Uterine smooth muscle cell (primary cell): ENCODE measurements around the gene ARL6IP5. TPM values are rescaled to one million over a fixed set of nuclear protein-coding genes. Genes with fewer than 3 reads are reported as not detected.

Experiments
- total RNA-seq: library from RNA; depleted of rRNA; stranded (reverse); fragments of >200 nt; gene quantifications from 2 replicates; pipeline ENCODE4 v1.2.3, GENCODE V29; 2014

The ARL6IP5 gene, protein sequence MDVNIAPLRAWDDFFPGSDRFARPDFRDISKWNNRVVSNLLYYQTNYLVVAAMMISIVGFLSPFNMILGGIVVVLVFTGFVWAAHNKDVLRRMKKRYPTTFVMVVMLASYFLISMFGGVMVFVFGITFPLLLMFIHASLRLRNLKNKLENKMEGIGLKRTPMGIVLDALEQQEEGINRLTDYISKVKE
- 103 and 109 TPM in 2 replicates for total RNA-seq

DNA sequence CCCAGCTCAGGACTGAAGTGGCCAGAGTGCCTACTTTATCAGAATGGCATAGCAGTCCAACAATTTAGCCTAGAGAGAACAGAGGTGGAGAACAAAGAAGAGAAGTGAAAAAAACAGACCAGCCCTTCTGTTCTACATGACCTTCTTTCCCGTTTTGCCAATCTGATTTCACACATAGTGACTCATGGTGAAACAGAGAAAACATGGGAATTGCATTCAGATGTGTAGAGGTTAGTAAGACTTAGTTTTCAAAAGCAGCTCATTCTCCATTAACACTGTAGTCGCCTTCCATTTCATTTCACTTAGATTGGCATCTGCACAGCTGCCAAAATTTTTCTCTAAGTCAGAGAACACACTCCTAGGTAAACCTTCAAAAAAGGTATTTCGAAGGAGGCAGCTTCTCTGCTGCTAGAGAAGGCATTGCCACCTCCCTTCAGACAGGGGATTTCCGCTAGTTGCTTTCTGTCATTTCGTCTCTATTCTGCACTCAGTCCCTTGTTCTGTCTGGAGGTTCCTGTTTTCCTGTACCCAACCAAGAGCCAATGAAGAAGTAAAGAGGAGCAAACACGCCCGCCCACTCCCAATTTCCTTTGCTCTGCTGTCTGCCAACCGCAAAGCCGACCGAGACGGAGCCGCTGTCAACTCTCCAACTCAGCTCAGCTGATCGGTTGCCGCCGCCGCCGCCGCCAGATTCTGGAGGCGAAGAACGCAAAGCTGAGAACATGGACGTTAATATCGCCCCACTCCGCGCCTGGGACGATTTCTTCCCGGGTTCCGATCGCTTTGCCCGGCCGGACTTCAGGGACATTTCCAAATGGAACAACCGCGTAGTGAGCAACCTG lies at the start of gene ARL6IP5:
TSS of gene ARL6IP5 (plus strand) at position 612 of the 842 bp plus-strand sequence. CDS start at position 723, 111 bp downstream.

DNA sequence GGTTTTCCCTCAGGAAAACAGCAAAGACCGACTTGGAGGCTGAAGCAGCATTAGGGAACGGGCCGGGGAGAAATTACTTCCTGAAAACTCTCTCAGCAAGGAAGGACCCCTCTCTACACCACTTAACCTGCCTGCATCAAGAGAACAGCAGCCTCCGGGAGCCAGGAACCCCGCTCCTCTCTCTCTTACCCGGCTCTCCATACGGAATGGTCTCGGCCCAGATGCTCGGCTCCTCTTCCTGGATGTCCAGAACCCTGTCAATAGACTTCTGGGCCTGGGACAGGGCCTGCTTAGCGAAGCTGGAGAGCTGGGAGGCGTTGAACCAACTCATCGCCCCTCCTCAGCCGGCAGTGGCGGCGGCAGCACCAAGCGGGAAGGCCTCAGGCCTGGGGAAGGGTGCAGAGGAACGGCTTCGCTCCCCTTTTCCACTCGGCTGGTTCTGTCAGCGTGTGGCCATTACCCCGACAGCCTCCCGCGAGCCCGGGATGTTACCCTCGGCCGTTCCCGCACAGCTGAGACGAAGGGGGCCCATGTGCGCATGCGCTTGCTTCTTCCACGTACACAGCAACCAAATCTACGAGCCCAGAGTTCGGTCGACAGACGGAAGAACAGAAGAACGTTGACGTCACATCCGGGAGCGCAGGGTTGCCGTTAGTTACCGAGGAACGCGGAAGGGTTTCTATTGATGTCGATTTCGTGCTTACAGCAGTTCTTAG lies 32.8 kb upstream of the ARL6IP5 start, which contains the start of gene TMF1:
TSS of gene TMF1 (minus strand) at position 578 of the 716 bp plus-strand sequence. CDS start at position 331, 247 bp downstream.

DNA sequence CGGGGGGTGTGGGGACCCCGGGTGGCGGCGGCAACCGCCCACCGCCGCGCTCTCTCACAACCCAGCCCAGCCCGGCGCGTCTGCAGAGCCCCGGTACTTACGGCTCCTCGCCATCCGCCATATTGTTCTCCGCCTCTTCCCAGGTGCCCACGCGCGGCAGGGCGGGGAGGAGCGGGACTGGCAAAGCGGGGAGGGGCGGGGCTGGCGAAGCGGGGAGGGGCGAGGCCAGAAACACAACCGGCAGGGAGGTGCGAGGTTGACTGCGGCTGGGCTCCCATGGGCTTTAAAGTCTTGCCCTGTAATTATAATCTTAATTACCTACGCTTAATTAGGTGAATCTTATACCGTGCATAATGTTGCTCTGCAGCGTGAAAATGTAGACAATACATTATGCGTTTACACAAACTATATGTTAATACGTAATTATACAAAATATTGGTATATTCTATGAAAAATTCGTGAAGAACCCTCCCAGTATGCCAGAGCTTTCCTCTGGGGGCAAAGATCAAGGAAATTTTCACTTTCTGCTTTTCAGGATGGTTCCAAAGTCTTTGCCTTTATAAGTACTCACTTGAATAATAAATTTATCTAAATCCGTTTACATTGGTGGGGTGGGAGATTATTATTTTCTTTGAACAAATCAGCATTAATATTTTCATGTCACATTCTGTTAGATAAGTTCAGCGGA lies 4.4 kb upstream of the ARL6IP5 start, which contains the start of gene UBA3:
TSS of gene UBA3 (minus strand) at position 133 of the 688 bp plus-strand sequence. CDS start at position 121, 12 bp downstream.

DNA sequence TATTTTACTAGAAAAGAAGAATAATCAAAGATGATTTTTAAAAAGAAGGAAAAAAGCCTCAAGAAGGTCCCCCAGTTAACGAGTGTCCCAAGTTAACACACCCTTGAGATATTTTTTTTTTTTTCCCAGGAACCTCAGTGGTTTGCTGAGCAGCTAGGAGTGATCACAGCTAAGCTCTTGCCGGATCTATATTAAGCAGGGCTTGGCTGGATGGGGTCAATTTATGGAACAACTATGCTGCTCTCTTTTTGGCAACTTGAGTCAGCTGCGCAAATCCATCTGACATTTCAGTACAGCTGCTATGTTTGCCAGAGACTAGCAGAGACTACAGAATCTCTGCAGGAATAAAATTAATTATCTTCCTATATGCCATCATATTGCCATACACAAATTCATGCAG lies 37.7 kb downstream of the ARL6IP5 start, which contains the start of gene LMOD3:
TSS of gene LMOD3 (minus strand) at position 193 of the 400 bp plus-strand sequence. CDS start 209 bp downstream, outside the sequence.

Other genes starting within 250 kb of the ARL6IP5 start
- not detected in 2 replicates for gene TAFA4, start 152.4 kb upstream of the ARL6IP5 start, total RNA-seq
- gene EOGT, start 71.3 kb upstream of the ARL6IP5 start, total RNA-seq: 31.4 and 32.2 TPM in 2 replicates
- 54.8 and 55.4 TPM in 2 replicates for gene TMF1, start 32.6 kb upstream of the ARL6IP5 start, total RNA-seq
- gene UBA3, start 4.6 kb upstream of the ARL6IP5 start, total RNA-seq: 70.9 and 88.2 TPM in 2 replicates
- gene LMOD3, start 37.7 kb downstream of the ARL6IP5 start, total RNA-seq: not detected in 2 replicates